Measurements from ENCODE around the gene ENPP6.

The ENPP6 gene

DNA sequence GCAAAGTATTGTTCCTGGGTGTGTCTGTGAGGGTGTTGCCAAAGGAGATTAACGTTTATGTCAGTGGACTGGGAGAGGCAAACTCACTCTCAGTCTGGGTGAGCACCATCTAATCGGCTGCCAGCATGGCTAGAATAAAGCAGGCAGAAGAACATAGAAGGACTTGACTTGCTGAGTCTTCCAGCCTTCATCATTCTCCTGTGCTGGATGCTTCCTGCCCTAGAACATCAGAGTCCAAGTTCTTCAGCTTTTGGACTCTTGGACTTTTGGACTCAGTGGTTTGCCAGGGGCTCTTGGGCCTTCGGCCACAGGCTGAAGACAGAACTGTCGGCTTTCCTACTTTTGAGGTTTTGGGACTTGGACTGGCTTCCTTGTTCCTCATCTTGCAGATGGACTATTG is 15.3 kb upstream of the ENPP6 start:
- TF ChIP-seq EP300 (IDR thresholded peaks at IDR 0.05; ENCODE audit: borderline replicate concordance) (no peak), EGR1 (IDR thresholded peaks at IDR 0.05) (no peak), ZBTB7A (IDR thresholded peaks at IDR 0.05; ENCODE audit: low read depth) (no peak), CEBPB (IDR thresholded peaks at IDR 0.05) (no peak), YY1 (IDR thresholded peaks at IDR 0.05; ENCODE audit: low read depth) (no peak), NFIC (IDR thresholded peaks at IDR 0.05) (no peak), TCF12 (IDR thresholded peaks at IDR 0.05; ENCODE audit: low read depth) (no peak), CREB1 (IDR thresholded peaks at IDR 0.05; ENCODE audit: low read depth) (no peak), TAF1 (IDR thresholded peaks at IDR 0.05; ENCODE audit: low read depth) (no peak), FOXM1 (IDR thresholded peaks at IDR 0.05; ENCODE audit: borderline replicate concordance, low read depth) (no peak), RAD21 (IDR thresholded peaks at IDR 0.05; ENCODE audit: low read depth) (no peak), TEAD4 (IDR thresholded peaks at IDR 0.05) (no peak)
- TF ChIP-seq, protein P1, sequence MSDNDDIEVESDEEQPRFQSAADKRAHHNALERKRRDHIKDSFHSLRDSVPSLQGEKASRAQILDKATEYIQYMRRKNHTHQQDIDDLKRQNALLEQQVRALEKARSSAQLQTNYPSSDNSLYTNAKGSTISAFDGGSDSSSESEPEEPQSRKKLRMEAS (IDR thresholded peaks at IDR 0.05) = no peak
- TF ChIP-seq, protein P2, sequence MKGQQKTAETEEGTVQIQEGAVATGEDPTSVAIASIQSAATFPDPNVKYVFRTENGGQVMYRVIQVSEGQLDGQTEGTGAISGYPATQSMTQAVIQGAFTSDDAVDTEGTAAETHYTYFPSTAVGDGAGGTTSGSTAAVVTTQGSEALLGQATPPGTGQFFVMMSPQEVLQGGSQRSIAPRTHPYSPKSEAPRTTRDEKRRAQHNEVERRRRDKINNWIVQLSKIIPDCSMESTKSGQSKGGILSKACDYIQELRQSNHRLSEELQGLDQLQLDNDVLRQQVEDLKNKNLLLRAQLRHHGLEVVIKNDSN (IDR thresholded peaks at IDR 0.05) = no peak
- TF ChIP-seq, protein P3, sequence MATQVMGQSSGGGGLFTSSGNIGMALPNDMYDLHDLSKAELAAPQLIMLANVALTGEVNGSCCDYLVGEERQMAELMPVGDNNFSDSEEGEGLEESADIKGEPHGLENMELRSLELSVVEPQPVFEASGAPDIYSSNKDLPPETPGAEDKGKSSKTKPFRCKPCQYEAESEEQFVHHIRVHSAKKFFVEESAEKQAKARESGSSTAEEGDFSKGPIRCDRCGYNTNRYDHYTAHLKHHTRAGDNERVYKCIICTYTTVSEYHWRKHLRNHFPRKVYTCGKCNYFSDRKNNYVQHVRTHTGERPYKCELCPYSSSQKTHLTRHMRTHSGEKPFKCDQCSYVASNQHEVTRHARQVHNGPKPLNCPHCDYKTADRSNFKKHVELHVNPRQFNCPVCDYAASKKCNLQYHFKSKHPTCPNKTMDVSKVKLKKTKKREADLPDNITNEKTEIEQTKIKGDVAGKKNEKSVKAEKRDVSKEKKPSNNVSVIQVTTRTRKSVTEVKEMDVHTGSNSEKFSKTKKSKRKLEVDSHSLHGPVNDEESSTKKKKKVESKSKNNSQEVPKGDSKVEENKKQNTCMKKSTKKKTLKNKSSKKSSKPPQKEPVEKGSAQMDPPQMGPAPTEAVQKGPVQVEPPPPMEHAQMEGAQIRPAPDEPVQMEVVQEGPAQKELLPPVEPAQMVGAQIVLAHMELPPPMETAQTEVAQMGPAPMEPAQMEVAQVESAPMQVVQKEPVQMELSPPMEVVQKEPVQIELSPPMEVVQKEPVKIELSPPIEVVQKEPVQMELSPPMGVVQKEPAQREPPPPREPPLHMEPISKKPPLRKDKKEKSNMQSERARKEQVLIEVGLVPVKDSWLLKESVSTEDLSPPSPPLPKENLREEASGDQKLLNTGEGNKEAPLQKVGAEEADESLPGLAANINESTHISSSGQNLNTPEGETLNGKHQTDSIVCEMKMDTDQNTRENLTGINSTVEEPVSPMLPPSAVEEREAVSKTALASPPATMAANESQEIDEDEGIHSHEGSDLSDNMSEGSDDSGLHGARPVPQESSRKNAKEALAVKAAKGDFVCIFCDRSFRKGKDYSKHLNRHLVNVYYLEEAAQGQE (IDR thresholded peaks at IDR 0.05; ENCODE audit: low read depth) = no peak

DNA sequence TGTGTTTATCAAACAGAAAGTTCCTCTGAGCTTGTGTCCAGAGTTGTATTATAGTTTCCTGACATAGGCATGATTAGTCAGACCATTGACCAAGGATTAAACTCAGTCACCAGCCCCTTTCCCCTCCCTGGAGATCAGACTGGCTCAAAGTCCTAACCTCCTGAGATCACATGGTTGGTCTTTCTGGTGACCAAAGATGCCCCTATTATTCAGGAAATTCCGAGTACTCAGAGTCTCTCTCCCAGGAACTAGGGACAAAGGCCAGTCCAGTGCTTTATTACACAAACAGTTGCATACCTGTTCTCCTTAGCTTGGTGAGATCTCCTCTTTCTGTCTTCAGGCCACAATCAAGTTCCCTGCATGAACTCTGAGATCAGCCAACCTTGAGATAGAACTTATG is 14.5 kb upstream of the ENPP6 start:
- TF ChIP-seq EGR1 (IDR thresholded peaks at IDR 0.05) (no peak), ZBTB7A (IDR thresholded peaks at IDR 0.05; ENCODE audit: low read depth) (no peak), NFIC (IDR thresholded peaks at IDR 0.05) (no peak), YY1 (IDR thresholded peaks at IDR 0.05; ENCODE audit: low read depth) (no peak), CEBPB (IDR thresholded peaks at IDR 0.05) (no peak), TAF1 (IDR thresholded peaks at IDR 0.05; ENCODE audit: low read depth) (no peak), FOXM1 (IDR thresholded peaks at IDR 0.05; ENCODE audit: borderline replicate concordance, low read depth) (no peak), CREB1 (IDR thresholded peaks at IDR 0.05; ENCODE audit: low read depth) (no peak), TCF12 (IDR thresholded peaks at IDR 0.05; ENCODE audit: low read depth) (no peak), TEAD4 (IDR thresholded peaks at IDR 0.05) (no peak), RAD21 (IDR thresholded peaks at IDR 0.05; ENCODE audit: low read depth) (no peak), EP300 (IDR thresholded peaks at IDR 0.05; ENCODE audit: borderline replicate concordance) (no peak)
- TF ChIP-seq, protein P1 (IDR thresholded peaks at IDR 0.05) = no peak
- TF ChIP-seq, protein P3 (IDR thresholded peaks at IDR 0.05; ENCODE audit: low read depth) = no peak
- TF ChIP-seq, protein P2 (IDR thresholded peaks at IDR 0.05) = no peak

DNA sequence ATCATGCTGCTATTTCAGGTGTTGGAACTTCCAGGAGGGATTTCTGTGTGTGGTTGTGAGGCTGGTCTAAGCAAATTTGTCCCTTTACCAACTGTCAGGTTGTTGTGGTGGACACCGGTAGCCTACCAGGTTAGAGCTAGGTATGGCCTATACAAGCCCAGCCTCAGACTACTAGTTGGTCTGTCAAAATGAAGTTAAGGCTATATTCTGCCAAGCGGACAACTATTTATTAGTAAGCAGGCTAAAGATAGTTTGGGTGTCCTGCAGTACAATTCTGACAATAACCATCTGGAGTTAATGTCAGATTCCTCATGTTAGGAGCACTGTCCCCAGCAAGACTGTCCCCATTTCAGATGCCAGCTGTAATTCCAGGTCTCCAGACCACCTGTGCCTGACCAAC is 13.9 kb upstream of the ENPP6 start:
- TF ChIP-seq CREB1 (IDR thresholded peaks at IDR 0.05; ENCODE audit: low read depth) = no peak
- no peak for TF ChIP-seq CEBPB (IDR thresholded peaks at IDR 0.05)
- no peak for TF ChIP-seq FOXM1 (IDR thresholded peaks at IDR 0.05; ENCODE audit: borderline replicate concordance, low read depth)
- TF ChIP-seq RAD21 (IDR thresholded peaks at IDR 0.05; ENCODE audit: low read depth) = no peak
- no peak for TF ChIP-seq ZBTB7A (IDR thresholded peaks at IDR 0.05; ENCODE audit: low read depth)
- TF ChIP-seq YY1 (IDR thresholded peaks at IDR 0.05; ENCODE audit: low read depth) = no peak
- no peak for TF ChIP-seq EP300 (IDR thresholded peaks at IDR 0.05; ENCODE audit: borderline replicate concordance)
- no peak for TF ChIP-seq EGR1 (IDR thresholded peaks at IDR 0.05)
- TF ChIP-seq, protein P1 (IDR thresholded peaks at IDR 0.05) = no peak
- TF ChIP-seq TAF1 (IDR thresholded peaks at IDR 0.05; ENCODE audit: low read depth) = no peak
- TF ChIP-seq, protein P2 (IDR thresholded peaks at IDR 0.05) = no peak
- TF ChIP-seq, protein P3 (IDR thresholded peaks at IDR 0.05; ENCODE audit: low read depth) = no peak
